HCT116 (cell line): ENCODE measurements around the gene FFAR1.

Experiments used
- ATF3 ChIP-seq: IDR thresholded peaks from 2 replicates; pipeline ENCODE4 v1.6.1; 2012
- CBX3 ChIP-seq: IDR thresholded peaks from 2 replicates; pipeline ENCODE4 v1.6.1; 2012; ENCODE audit warnings: low read depth
- CTCF ChIP-seq, 3 experiments: fragments of 200-600 bp in 1 of 3; sonication (generic) in 1 of 3; IDR thresholded peaks in 2 of 3; conservative IDR thresholded peaks in 1 of 3; 2 replicates each; pipeline ENCODE4 v1.5.1; 2012 to 2017; ENCODE audit warnings: low read depth in 2 of 3, low read length in 2 of 3, antibody characterized with exemption in 1 of 3, borderline replicate concordance in 1 of 3, control low read depth in 1 of 3, mild to moderate bottlenecking in 1 of 3, mixed read lengths in 1 of 3, mixed run types in 1 of 3, moderate library complexity in 1 of 3; ENCODE audit not compliant: insufficient read depth in 1 of 3
- EZH2 ChIP-seq: fragments of 200-600 bp; sonication (generic); IDR thresholded peaks from 2 replicates; pipeline ENCODE4 v1.6.1; 2017; ENCODE audit warnings: antibody characterized with exemption, mixed run types
- EZH2phosphoT487 ChIP-seq: fragments of 200-600 bp; IDR thresholded peaks from 2 replicates; pipeline ENCODE4 v1.6.1; 2018; ENCODE audit warnings: antibody characterized with exemption, borderline replicate concordance
- POLR2A ChIP-seq: IDR thresholded peaks from 2 replicates; pipeline ENCODE4 v1.7.0; 2011; ENCODE audit warnings: borderline replicate concordance; ENCODE audit not compliant: insufficient read depth, insufficient read length; ENCODE audit errors: extremely low read depth
- POLR2AphosphoS5 ChIP-seq: IDR thresholded peaks from 2 replicates; pipeline ENCODE4 v1.6.1; 2011; ENCODE audit warnings: mild to moderate bottlenecking, low read depth, low read length, moderate library complexity
- RAD21 ChIP-seq: IDR thresholded peaks from 2 replicates; pipeline ENCODE4 v1.6.1; 2012; ENCODE audit warnings: low read depth, mild to moderate bottlenecking
- REST ChIP-seq: IDR thresholded peaks from 2 replicates; pipeline ENCODE4 v1.6.1; 2012; ENCODE audit warnings: low read depth
- SIN3A ChIP-seq: IDR thresholded peaks from 2 replicates; pipeline ENCODE4 v1.6.1; 2012; ENCODE audit warnings: low read depth
- YY1 ChIP-seq: IDR thresholded peaks from 2 replicates; pipeline ENCODE4 v1.6.1; 2011; ENCODE audit warnings: low read length, low read depth, moderate library complexity, mild to moderate bottlenecking; ENCODE audit not compliant: insufficient replicate concordance; ENCODE audit errors: extremely low read depth
- ZNF274 ChIP-seq: fragments of 200-500 bp; sonication (Bioruptor generic); IDR thresholded peaks from 2 replicates; pipeline ENCODE4 v1.6.1; 2014; ENCODE audit warnings: mild to moderate bottlenecking, low read depth, low read length, inconsistent platforms
- TF ChIP-seq, protein P1 (sequence below): IDR thresholded peaks from 2 replicates; pipeline ENCODE4 v1.6.1; 2011; ENCODE audit warnings: mild to moderate bottlenecking, low read length, moderate library complexity; ENCODE audit not compliant: insufficient replicate concordance; ENCODE audit errors: extremely low read depth

DNA sequence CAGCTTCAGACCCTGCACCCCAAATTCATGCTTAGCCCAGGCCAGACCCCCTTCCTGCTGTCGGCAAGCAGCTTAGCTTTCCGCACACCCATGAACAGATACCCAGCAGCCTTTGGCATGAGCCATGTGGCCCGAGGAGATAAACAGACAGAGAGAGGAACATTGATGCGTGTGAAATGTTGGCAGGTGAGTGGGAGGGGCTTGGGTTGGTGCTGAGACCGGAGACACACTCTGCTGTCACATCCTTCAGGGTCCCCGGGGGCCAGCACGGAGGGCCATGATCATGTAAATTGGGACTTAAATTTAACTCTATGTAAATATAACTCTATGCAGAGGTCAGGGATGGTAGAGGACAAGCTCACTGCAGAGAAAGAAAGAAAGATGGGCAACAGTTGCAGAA is 17.2 kb upstream of the FFAR1 start:
- TF ChIP-seq CTCF (IDR thresholded peaks at IDR 0.05 in 2 of 3, conservative IDR thresholded peaks at IDR 0.05 in 1 of 3; ENCODE audit: borderline replicate concordance in 1 of 3, insufficient read depth in 1 of 3, low read depth in 2 of 3, low read length in 2 of 3) (no peak), EZH2phosphoT487 (no peak), SIN3A (no peak), ZNF274 (no peak), CBX3 (no peak), RAD21 (no peak), ATF3 (no peak), POLR2AphosphoS5 (no peak), POLR2A (no peak), EZH2 (no peak), YY1 (no peak), REST (no peak)
- TF ChIP-seq, protein P1, sequence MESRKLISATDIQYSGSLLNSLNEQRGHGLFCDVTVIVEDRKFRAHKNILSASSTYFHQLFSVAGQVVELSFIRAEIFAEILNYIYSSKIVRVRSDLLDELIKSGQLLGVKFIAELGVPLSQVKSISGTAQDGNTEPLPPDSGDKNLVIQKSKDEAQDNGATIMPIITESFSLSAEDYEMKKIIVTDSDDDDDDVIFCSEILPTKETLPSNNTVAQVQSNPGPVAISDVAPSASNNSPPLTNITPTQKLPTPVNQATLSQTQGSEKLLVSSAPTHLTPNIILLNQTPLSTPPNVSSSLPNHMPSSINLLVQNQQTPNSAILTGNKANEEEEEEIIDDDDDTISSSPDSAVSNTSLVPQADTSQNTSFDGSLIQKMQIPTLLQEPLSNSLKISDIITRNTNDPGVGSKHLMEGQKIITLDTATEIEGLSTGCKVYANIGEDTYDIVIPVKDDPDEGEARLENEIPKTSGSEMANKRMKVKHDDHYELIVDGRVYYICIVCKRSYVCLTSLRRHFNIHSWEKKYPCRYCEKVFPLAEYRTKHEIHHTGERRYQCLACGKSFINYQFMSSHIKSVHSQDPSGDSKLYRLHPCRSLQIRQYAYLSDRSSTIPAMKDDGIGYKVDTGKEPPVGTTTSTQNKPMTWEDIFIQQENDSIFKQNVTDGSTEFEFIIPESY: no peak
